HEK293 (cell line): ENCODE measurements around the gene MCM3AP.

Source experiments
- ATF2 ChIP-seq: fragments of 450-650 bp; formaldehyde crosslinking; IDR thresholded peaks from 2 replicates; pipeline ENCODE4 v1.5.1; 2016; ENCODE audit warnings: missing biosample characterization, missing genetic modification characterization, low read depth
- CTCF ChIP-seq: fragments of 450-650 bp; formaldehyde crosslinking; IDR thresholded peaks from 2 replicates; pipeline ENCODE4 v1.5.1; 2016; ENCODE audit warnings: missing biosample characterization, missing genetic modification characterization
- HOXA7 ChIP-seq: sonication (generic); formaldehyde crosslinking; IDR thresholded peaks from 2 replicates; pipeline ENCODE4 v1.8.1; 2022; ENCODE audit warnings: missing genetic modification reagents, borderline replicate concordance
- KLF1 ChIP-seq: fragments of 450-650 bp; formaldehyde crosslinking; IDR thresholded peaks from 2 replicates; pipeline ENCODE4 v1.5.1; 2016; ENCODE audit warnings: missing biosample characterization, missing genetic modification characterization
- KLF16 ChIP-seq: fragments of 450-650 bp; formaldehyde crosslinking; IDR thresholded peaks from 2 replicates; pipeline ENCODE4 v1.5.1; 2017; ENCODE audit warnings: missing biosample characterization, missing genetic modification characterization
- MEIS1 ChIP-seq: sonication (generic); formaldehyde crosslinking; IDR thresholded peaks from 2 replicates; pipeline ENCODE4 v1.8.1; 2022; ENCODE audit warnings: missing genetic modification reagents, mild to moderate bottlenecking, borderline replicate concordance
- REST ChIP-seq: fragments of 450-650 bp; formaldehyde crosslinking; IDR thresholded peaks from 2 replicates; pipeline ENCODE4 v1.5.1; 2016; ENCODE audit warnings: missing biosample characterization, missing genetic modification characterization
- YY1 ChIP-seq: fragments of 450-650 bp; formaldehyde crosslinking; IDR thresholded peaks from 2 replicates; pipeline ENCODE4 v1.5.1; 2018; ENCODE audit warnings: missing biosample characterization, missing genetic modification characterization
- ZNF121 ChIP-seq: fragments of 450-650 bp; formaldehyde crosslinking; IDR thresholded peaks from 2 replicates; pipeline ENCODE4 v1.5.1; 2016; ENCODE audit warnings: missing biosample characterization, missing genetic modification characterization
- ZNF518A ChIP-seq: fragments of 450-650 bp; formaldehyde crosslinking; conservative IDR thresholded peaks from 2 replicates; pipeline ENCODE4 v1.5.1; 2016; ENCODE audit warnings: low read depth, missing biosample characterization, missing genetic modification characterization
- ZNF558 ChIP-seq: fragments of 450-650 bp; formaldehyde crosslinking; IDR thresholded peaks from 2 replicates; pipeline ENCODE4 v1.5.1; 2016; ENCODE audit warnings: missing biosample characterization, missing genetic modification characterization
- ZNF660 ChIP-seq: fragments of 450-650 bp; IDR thresholded peaks from 2 replicates; pipeline ENCODE4 v1.5.1; 2018; ENCODE audit warnings: missing biosample characterization, mild to moderate bottlenecking, missing genetic modification characterization

- TF ChIP-seq ZNF558 (no peak), CTCF (no peak), YY1 (no peak), KLF1 (no peak), ZNF518A (tag by site-specific recombination) (no peak), KLF16 (tag by site-specific recombination) (no peak), ZNF660 (no peak), MEIS1 (CRISPR knock-in tag) (no peak), HOXA7 (CRISPR knock-in tag) (no peak), ZNF121 (tag by site-specific recombination) (no peak), REST (no peak), ATF2 (tag by site-specific recombination) (no peak)
Measured at GRCh38 chr21:46254208-46254975, 31.0 kb downstream of the MCM3AP start.
